ENCODE data around the gene GRAP2. TPM values are rescaled to one million over a fixed set of nuclear protein-coding genes. Genes with fewer than 3 reads are reported as not detected.

Gene GRAP2
- total RNA-seq, 2 experiments from 2014 or later: 37.7 to 38.1 TPM

GRCh38 chr22:40010746-40011145, 109.9 kb downstream of the GRAP2 start:
- peaks cover 25% of the 10 kb centered on the region for H3K27me3 Mint-ChIP-seq
- H3K4me3 Mint-ChIP-seq: no peak overlapping the region

GRCh38 chr22:40014667-40015248, 113.9 kb downstream of the GRAP2 start:
- Mint-ChIP-seq H3K27ac (no peak overlapping the region), H3K4me1 (ENCODE audit: low read depth) (peaks cover 7% of the 10 kb centered on the region), H3K9me3 (no peaks in the 10 kb centered on the region), H3K36me3 (no peaks in the 10 kb centered on the region), H3K4me3 (no peak overlapping the region), H3K27me3 (peaks cover 16% of the 10 kb centered on the region)
- ChIA-PET CTCF (interaction anchor here (2.0 kb wide), 1 partner anchor 10 kb away, joined by 15 read pairs; no protein-coding TSS in a partner anchor), POLR2A (no interaction called here)
- intact Hi-C loops (cut with micrococcal nuclease): no loop called here
- no peak for DNase-seq

More at GRCh38 chr22:40010746-40011145, 109.9 kb downstream of the GRAP2 start:
- intact Hi-C loops (cut with micrococcal nuclease): no loop called here
- no peaks in the 10 kb centered on the region for H3K36me3 Mint-ChIP-seq
- no peaks in the 10 kb centered on the region for H3K9me3 Mint-ChIP-seq
- ChIA-PET POLR2A (interaction anchor here (1.0 kb wide), 1 partner anchor 273 kb away, joined by 3 read pairs; no protein-coding TSS in a partner anchor), CTCF (interaction anchor here (1.4 to 2.1 kb wide), 3 partner anchors 14 to 476 kb away, joined by 7 to 12 read pairs (median 9); no protein-coding TSS in a partner anchor)
- no peak overlapping the region for H3K27ac Mint-ChIP-seq
- no peak for DNase-seq
- H3K4me1 Mint-ChIP-seq (ENCODE audit: low read depth): peaks cover 13% of the 10 kb centered on the region

GRCh38 chr22:40015358-40015976, 114.6 kb downstream of the GRAP2 start:
- DNase-seq: no peak
- no peaks in the 10 kb centered on the region for H3K36me3 Mint-ChIP-seq
- H3K4me3 Mint-ChIP-seq: no peak overlapping the region
- intact Hi-C loops (cut with micrococcal nuclease): no loop called here
- POLR2A ChIA-PET: no interaction called here
- CTCF ChIA-PET: interaction anchor here (2.0 kb wide), 1 partner anchor 9 kb away, joined by 15 read pairs; no protein-coding TSS in a partner anchor
- no peaks in the 10 kb centered on the region for H3K9me3 Mint-ChIP-seq
- no peak overlapping the region for H3K27ac Mint-ChIP-seq
- H3K27me3 Mint-ChIP-seq: peaks cover 15% of the 10 kb centered on the region
- H3K4me1 Mint-ChIP-seq (ENCODE audit: low read depth): no peaks in the 10 kb centered on the region

GRCh38 chr22:40018051-40018450, 117.2 kb downstream of the GRAP2 start:
- intact Hi-C loops (cut with micrococcal nuclease): no loop called here
- Mint-ChIP-seq H3K27ac (no peak overlapping the region), H3K4me3 (no peak overlapping the region), H3K27me3 (peaks cover 3% of the 10 kb centered on the region), H3K9me3 (no peaks in the 10 kb centered on the region), H3K4me1 (ENCODE audit: low read depth) (no peaks in the 10 kb centered on the region), H3K36me3 (no peaks in the 10 kb centered on the region)
- CTCF ChIA-PET: interaction anchor here (0.8 kb wide), 1 partner anchor 460 kb away, joined by 3 read pairs; no protein-coding TSS in a partner anchor
- no peak for DNase-seq
- POLR2A ChIA-PET: interaction anchor here (0.6 kb wide), 1 partner anchor 566 kb away, joined by 4 read pairs; no protein-coding TSS in a partner anchor

- intact Hi-C loops (cut with micrococcal nuclease): no loop called here
- H3K27ac Mint-ChIP-seq: no peak overlapping the region
- no peaks in the 10 kb centered on the region for H3K4me1 Mint-ChIP-seq (ENCODE audit: low read depth)
- H3K9me3 Mint-ChIP-seq: no peaks in the 10 kb centered on the region
- CTCF ChIA-PET: no interaction called here
- H3K27me3 Mint-ChIP-seq: no peaks in the 10 kb centered on the region
- H3K36me3 Mint-ChIP-seq: no peaks in the 10 kb centered on the region
- no peak overlapping the region for H3K4me3 Mint-ChIP-seq
- POLR2A ChIA-PET: no interaction called here
- DNase-seq: no peak
Measured at GRCh38 chr22:40019100-40019499, 118.2 kb downstream of the GRAP2 start.

GRCh38 chr22:40020956-40021355, 120.1 kb downstream of the GRAP2 start:
- no peaks in the 10 kb centered on the region for H3K27me3 Mint-ChIP-seq

GRCh38 chr22:40021401-40022000, 120.6 kb downstream of the GRAP2 start:
- Mint-ChIP-seq H3K9me3 (no peaks in the 10 kb centered on the region), H3K27ac (no peak overlapping the region), H3K36me3 (no peaks in the 10 kb centered on the region), H3K4me1 (ENCODE audit: low read depth) (no peaks in the 10 kb centered on the region), H3K27me3 (no peaks in the 10 kb centered on the region), H3K4me3 (no peak overlapping the region)
- intact Hi-C loops (cut with micrococcal nuclease): no loop called here
- DNase-seq: no peak
- ChIA-PET POLR2A (no interaction called here), CTCF (interaction anchor here (1.0 to 7.8 kb wide), 4 partner anchors 12 to 485 kb away, joined by 3 to 206 read pairs (median 4); partner anchors contain the start of gene RPS19BP1)

More at GRCh38 chr22:40020956-40021355, 120.1 kb downstream of the GRAP2 start:
- intact Hi-C loops (cut with micrococcal nuclease): no loop called here
- H3K4me1 Mint-ChIP-seq (ENCODE audit: low read depth): no peaks in the 10 kb centered on the region
- DNase-seq: no peak
- CTCF ChIA-PET: interaction anchor here (1.0 to 7.8 kb wide), 2 partner anchors 11 to 485 kb away, joined by 5 to 206 read pairs; partner anchors contain the start of gene RPS19BP1
- no peak overlapping the region for H3K27ac Mint-ChIP-seq
- no peak overlapping the region for H3K4me3 Mint-ChIP-seq
- POLR2A ChIA-PET: no interaction called here
- H3K36me3 Mint-ChIP-seq: no peaks in the 10 kb centered on the region
- no peaks in the 10 kb centered on the region for H3K9me3 Mint-ChIP-seq

GRCh38 chr22:40022536-40023240, 121.8 kb downstream of the GRAP2 start:
- CTCF ChIA-PET: interaction anchor here (1.0 to 7.8 kb wide), 7 partner anchors 9 to 486 kb away, joined by 3 to 206 read pairs (median 9); partner anchors contain the start of gene RPS19BP1
- no peaks in the 10 kb centered on the region for H3K27me3 Mint-ChIP-seq

More at GRCh38 chr22:40022536-40023240, 121.8 kb downstream of the GRAP2 start:
- Mint-ChIP-seq H3K4me1 (ENCODE audit: low read depth) (no peaks in the 10 kb centered on the region), H3K27ac (no peak overlapping the region), H3K36me3 (no peaks in the 10 kb centered on the region), H3K4me3 (no peak overlapping the region), H3K9me3 (no peaks in the 10 kb centered on the region)
- DNase-seq: no peak
- intact Hi-C loops (cut with micrococcal nuclease): no loop called here
- POLR2A ChIA-PET: no interaction called here

Other genes with a start within 250 kb of the GRAP2 start
- under 1 TPM; 0.41 to 0.95 TPM for gene ENTHD1, start 7.3 kb upstream of the GRAP2 start, total RNA-seq
- gene TMA7B, start 59.3 kb downstream of the GRAP2 start, total RNA-seq: 1 to 10 TPM in 1 of 2 experiments, under 1 TPM in 1; 0.86 to 1.1 TPM
- gene FAM83F, start 93.9 kb downstream of the GRAP2 start, total RNA-seq: under 1 TPM; 0.26 to 0.41 TPM